ENCODE measurements around the gene ANO2.

- TF ChIP-seq POLR2AphosphoS5 (IDR thresholded peaks at IDR 0.05; ENCODE audit: low read depth, low read length) = no peak
- TF ChIP-seq TAF1 (IDR thresholded peaks at IDR 0.05; ENCODE audit: borderline replicate concordance, insufficient read depth, low read length) = no peak
- TF ChIP-seq SIN3A (IDR thresholded peaks at IDR 0.05; ENCODE audit: borderline replicate concordance, insufficient read depth, low read length) = no peak
- TF ChIP-seq, protein P1, sequence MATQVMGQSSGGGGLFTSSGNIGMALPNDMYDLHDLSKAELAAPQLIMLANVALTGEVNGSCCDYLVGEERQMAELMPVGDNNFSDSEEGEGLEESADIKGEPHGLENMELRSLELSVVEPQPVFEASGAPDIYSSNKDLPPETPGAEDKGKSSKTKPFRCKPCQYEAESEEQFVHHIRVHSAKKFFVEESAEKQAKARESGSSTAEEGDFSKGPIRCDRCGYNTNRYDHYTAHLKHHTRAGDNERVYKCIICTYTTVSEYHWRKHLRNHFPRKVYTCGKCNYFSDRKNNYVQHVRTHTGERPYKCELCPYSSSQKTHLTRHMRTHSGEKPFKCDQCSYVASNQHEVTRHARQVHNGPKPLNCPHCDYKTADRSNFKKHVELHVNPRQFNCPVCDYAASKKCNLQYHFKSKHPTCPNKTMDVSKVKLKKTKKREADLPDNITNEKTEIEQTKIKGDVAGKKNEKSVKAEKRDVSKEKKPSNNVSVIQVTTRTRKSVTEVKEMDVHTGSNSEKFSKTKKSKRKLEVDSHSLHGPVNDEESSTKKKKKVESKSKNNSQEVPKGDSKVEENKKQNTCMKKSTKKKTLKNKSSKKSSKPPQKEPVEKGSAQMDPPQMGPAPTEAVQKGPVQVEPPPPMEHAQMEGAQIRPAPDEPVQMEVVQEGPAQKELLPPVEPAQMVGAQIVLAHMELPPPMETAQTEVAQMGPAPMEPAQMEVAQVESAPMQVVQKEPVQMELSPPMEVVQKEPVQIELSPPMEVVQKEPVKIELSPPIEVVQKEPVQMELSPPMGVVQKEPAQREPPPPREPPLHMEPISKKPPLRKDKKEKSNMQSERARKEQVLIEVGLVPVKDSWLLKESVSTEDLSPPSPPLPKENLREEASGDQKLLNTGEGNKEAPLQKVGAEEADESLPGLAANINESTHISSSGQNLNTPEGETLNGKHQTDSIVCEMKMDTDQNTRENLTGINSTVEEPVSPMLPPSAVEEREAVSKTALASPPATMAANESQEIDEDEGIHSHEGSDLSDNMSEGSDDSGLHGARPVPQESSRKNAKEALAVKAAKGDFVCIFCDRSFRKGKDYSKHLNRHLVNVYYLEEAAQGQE (IDR thresholded peaks at IDR 0.05; ENCODE audit: insufficient read depth in 1 of 2, low read depth in 2 of 2, low read length in 2 of 2) = no peak
- no peak for TF ChIP-seq FOXP2 (optimal IDR thresholded peaks at IDR 0.05; ENCODE audit: borderline replicate concordance, extremely low read depth, extremely low read length, insufficient read depth)
These were observed 357.3 kb downstream of the ANO2 start for GRCh38 chr12:5587711-5588121.
